Measurements from ENCODE around the gene MRPL2.

The MRPL2 gene

GRCh38 chr6:43059168-43060033 is at the start of gene MRPL2, which contains the start of gene KLC4:
TSS of gene MRPL2 (minus strand) at chr6:43059434. CDS start at chr6:43059381, 53 bp downstream.
TSS of gene KLC4 (plus strand) at chr6:43059631. CDS start at chr6:43061336, 1,705 bp downstream.
- peak; percentile 98 for DNase-seq

GRCh38 chr6:43107344-43108062 is 48.3 kb upstream of the MRPL2 start:
- no peak for DNase-seq

DNA sequence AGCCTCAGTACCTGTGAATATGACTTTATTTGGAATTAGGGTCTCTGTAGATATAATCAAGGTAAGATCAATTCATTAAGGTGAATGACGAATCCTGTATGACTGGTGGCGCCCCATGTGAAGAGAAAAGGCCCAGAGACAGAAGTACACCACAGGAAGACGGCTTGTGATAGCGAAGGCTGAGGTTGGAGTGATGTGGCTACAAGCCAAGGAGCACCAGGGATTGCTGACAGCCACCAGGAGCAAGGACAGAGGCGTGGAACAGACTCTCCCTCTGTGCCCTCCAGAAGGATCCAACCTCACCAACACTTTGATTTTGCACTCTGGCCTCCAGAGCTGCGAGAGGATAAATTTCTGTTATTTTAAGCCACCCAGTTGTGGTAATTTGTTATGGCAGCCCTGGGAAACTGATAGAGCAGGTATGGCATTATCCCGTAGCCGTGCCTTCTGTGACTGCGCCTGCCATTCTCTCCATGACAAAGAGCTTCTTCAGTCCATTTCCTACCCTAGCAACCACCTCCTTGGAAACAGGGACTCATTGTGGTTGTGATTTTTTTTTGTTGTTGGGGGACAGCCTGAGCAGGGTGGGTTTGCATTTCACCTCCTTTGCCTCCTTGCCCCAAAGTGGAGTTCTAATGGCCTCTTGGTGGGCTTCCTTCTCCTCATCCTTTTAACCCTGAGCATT is 46.4 kb upstream of the MRPL2 start:
- DNase-seq: no peak

DNA sequence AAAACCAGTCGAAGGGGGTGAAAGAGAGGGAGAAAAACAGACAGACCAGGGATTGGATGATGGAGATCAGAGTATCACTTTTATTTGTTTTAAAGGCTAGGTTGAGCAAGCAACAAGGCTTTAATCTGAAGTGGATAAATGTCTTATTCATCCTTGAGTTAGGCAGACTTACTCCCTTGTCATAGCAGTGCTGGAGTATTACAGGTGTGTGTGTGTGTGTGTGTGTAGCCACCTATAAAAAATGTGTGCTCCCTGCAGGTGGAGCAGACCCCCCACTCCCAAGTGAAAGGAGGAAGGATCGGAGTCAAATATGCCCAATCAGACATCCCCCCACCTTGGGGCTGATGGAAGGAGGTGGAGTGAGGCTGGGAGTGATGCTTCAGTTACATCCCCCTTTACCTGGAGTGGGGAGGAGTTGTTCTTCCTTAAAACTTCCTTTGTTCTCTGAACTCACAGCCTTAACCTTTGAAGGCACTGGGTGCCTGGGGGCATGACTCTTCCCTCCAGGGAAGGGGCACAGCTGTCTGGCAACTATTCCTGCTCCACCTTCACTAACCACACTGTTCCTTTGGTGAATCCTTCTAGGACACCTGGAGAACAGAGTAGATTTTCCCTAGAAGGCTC is 44.1 kb upstream of the MRPL2 start:
- no peak for DNase-seq

DNA sequence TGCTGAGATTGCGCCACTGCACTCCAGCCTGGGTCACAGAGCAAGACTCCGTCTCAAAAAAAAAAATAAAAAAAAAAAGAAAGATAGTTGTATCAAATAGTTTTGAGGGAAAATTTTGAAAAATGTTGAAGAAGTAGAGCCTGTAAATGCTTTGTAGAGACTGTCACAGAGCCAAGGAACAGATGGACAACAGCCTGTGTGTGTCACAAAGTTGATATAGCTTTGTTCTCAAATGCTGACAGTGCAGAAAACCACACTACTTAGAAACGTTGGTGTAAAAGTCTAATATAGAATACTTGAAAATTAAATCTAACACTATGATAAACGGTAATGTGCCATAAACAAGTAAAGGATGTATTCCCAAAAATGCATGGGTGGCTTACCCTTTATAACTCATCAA is 42.3 kb upstream of the MRPL2 start:
- DNase-seq: no peak

DNA sequence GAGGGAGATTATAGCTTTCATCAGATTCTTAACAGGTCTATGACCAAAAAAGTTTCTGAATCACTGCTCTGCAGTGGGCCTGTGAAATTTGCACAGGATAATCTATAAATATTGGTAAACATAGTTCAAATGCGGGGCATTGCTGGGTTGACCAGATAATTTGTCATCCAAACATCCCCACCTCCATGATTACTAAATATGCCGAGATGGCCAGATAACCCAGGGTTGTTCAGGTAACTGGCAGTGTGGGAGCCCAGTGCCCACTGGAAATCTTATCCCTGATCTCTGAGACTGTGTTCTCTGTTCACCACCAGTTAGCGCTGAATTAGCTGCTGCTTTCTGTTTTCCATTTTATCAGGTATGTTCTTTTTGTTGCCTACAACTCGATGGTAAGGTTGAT is 38.3 kb upstream of the MRPL2 start:
- DNase-seq: no peak

DNA sequence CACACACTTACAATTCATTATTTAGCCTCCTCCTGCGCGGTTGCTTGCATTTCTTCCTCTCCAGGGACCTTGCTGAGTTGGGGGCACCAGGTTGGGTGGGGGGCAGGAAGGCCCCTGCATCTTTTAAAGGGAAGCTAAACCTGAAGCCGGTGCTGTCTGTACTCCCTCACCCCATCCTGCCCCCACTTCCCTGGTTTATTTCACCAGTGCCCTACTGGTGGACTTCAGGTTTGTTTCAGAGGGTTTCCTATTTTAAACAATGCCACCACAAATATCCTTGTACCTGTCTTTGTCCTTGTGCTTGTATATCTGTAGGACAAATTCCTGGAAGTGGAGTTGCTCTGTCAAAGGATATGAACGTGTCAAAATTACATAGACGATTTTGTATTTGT is 37.9 kb upstream of the MRPL2 start:
- DNase-seq: no peak

- no peak for DNase-seq
Measured at GRCh38 chr6:43096451-43097097, 37.3 kb upstream of the MRPL2 start.

- DNase-seq: no peak
Measured at GRCh38 chr6:43095939-43096338, 36.7 kb upstream of the MRPL2 start.

GRCh38 chr6:43093436-43094289 is 34.4 kb upstream of the MRPL2 start:
- peak in 1 of 2 donors; percentile 14 for DNase-seq

- DNase-seq: no peak
Measured at GRCh38 chr6:43092635-43093034, 33.4 kb upstream of the MRPL2 start.

DNA sequence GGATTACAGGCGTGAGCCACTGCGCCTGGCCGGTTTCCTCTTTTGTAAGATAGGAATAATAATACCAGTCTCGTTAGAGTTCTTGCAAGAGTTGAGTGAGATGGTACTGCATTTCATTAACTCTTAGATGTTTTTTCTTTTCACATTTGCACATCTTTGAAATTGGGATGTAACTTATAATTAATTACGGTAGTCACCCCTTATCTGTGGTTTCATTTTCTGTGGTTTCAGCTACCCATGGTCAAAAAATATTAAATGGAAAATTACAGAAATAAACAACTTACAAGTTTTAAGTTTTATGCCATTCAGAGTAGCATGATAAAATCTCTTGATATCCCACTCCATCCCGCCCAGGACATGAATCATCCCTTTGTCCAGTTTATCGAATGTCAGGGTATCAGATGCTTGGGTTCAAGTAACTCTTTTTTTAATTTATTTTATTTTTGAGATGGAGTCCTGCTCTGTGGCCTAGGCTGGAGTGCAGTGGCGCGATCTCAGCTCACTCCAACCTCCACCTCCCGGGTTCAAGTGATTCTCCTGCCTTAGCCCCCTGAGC is 32.3 kb upstream of the MRPL2 start:
- DNase-seq: no peak

DNA sequence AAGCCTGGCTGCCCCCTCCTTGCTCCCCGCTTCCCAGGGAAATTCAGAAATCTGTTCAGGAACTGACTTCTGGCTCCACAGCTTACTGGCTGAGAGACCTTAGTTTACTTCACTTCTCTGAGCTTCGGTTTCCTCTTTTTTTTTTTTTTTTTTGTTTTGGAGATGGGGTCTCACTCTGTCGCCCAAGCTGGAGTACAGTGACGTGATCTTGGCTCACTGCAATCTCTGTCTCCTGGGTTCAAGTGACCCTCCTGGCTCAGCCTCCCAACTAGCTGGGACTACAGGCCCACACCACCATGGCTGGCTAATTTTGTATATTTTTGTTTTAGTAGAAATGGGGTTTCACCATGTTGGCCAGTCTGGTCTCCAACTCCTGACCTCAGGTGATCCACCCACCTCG is 31.8 kb upstream of the MRPL2 start:
- DNase-seq: no peak

DNA sequence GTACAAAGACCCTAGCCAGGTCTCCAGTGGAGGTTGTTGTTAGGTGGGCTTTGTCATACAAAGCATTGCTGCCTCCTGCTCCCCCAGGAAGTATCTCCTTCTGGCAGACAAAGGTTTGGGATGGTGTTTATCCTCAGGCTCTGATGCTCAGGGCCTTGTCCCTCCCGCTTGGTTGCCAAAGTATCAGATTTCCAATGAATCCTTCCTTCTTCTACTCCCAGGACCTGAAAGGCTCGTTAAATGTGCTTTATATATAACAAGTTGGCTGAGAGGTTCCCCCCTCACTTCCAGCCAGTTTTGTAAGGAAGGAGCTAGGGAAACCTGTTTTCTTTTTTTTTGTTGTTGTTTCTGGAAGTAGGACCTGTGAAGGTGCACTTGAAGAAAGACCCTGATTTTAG is 31.3 kb upstream of the MRPL2 start:
- no peak for DNase-seq

DNA sequence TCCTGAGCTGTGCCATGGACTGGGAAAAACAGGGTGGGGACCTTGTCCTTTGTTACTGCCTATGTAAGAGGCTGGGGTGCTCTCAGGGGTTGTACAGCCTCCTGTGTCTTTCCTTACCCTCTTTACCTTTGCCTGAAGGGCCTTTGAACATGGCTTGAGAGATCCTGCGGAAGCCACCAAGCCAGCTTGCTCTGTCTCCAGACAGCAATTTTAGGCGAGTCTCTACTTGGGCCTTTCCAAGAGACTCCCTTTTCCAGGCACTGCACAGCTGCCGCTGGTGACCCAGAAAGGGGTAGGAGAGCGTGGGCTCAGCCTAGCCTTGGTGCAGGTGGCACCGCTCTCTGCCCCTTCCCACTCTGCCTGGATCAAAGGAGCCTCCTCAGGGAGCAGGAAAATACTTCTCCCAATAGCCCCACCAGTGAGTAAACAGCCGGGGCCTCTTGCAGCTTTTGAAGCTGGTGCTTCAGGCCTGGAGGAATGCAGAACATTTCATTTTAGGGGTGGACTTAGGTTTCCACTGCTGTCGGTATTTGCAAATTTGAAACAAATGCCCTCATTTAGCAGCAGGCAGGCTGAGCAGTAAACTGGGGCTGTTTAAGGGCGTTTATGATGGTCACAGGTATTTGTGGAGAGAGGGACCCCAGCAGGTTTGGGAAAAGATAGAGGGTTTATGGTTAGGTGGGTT is 30.8 kb upstream of the MRPL2 start:
- DNase-seq: no peak

DNA sequence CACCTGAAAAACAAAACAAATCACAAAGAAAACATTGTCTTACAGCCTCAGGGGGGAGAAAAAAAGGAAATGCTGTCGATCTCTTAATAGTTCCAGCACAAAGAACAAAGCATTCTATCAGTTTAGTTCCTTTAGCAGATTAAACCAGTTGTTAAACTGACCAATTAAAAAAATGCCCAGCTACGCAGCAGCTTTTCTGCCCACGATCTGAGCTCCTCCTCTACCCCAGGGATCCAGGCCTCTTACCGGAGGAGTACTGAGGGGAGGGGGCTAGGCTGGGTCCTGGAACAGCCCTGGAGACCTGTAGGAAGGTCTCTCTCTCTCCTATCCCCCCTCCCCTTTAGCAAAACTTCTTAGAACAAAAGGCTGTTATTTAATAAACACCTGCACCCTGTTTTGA is 30.2 kb upstream of the MRPL2 start:
- DNase-seq: no peak

DNA sequence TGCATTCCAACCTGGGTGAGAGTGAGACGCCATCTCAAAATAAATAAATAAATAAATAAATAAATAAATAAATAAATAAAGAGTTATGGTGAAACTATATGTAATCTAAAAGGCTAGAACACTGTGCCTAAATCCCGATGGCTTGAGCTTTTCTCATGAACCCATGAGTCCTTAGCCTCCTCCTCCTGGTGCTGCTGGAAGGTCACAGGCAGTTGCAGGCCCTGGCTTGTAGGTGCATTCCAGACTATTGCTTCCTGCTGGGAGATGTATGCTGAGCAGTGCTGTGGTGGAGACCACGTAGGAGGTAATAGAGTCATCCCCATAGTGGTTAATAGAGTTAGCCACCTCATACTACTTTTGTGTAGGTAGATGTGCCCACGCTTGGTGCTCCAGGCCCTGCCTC is 29.4 kb upstream of the MRPL2 start:
- no peak for DNase-seq

GRCh38 chr6:43086022-43086658 is 26.9 kb upstream of the MRPL2 start:
- DNase-seq: no peak

GRCh38 chr6:43082806-43083655 is 23.8 kb upstream of the MRPL2 start:
- DNase-seq: no peak

Data from CD4-positive, alpha-beta T cell treated with Interleukin-1 beta for 1 hour (primary cell).